ENCODE data around the gene TMEM109. TPM values are rescaled to one million over a fixed set of nuclear protein-coding genes. Genes with fewer than 3 reads are reported as not detected.

TMEM109 gene
- total RNA-seq, 1 donor from 2014 or later: 48.7 TPM

GRCh38 chr11:60926500-60926899 is 12.5 kb downstream of the TMEM109 start:
- Mint-ChIP-seq H3K4me3 (ENCODE audit: low read depth) (no peak overlapping the region), H3K9me3 (ENCODE audit: low read depth) (no peaks in the 10 kb centered on the region), H3K27ac (no peak overlapping the region), H3K4me1 (ENCODE audit: low read depth) (peaks cover 13% of the 10 kb centered on the region), H3K27me3 (no peaks in the 10 kb centered on the region), H3K36me3 (ENCODE audit: insufficient read depth) (peaks cover 15% of the 10 kb centered on the region)
- DNase-seq (ENCODE audit: low spot score, unreplicated experiment): no peak
- TF ChIP-seq, protein P1, sequence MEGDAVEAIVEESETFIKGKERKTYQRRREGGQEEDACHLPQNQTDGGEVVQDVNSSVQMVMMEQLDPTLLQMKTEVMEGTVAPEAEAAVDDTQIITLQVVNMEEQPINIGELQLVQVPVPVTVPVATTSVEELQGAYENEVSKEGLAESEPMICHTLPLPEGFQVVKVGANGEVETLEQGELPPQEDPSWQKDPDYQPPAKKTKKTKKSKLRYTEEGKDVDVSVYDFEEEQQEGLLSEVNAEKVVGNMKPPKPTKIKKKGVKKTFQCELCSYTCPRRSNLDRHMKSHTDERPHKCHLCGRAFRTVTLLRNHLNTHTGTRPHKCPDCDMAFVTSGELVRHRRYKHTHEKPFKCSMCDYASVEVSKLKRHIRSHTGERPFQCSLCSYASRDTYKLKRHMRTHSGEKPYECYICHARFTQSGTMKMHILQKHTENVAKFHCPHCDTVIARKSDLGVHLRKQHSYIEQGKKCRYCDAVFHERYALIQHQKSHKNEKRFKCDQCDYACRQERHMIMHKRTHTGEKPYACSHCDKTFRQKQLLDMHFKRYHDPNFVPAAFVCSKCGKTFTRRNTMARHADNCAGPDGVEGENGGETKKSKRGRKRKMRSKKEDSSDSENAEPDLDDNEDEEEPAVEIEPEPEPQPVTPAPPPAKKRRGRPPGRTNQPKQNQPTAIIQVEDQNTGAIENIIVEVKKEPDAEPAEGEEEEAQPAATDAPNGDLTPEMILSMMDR (IDR thresholded peaks at IDR 0.05; ENCODE audit: unreplicated experiment): no peak

DNA sequence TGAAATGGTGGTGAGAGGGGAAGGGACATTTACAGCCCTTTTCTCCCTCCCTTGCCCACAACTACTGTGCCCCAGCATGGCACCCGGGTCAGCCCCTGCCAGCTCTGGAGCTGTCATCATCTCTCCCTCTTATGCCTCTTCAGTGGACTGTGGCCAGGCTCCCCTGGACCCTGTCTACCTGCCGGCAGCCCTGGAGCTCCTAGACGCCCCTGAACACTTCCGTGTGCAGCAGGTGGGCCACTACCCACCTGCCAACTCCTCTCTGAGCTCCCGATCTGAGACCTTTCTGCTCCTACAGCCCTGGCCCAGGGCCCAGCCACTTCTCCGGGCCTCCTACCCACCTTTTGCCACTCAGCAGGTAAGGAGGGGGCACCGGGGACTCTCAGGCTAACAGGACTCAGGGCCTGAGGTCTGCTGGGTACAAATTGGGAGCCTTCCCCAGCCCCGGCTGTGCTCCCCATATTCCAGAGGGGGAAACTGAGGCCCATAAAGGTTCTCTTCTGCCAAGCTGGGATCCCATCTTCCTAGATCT is 13.2 kb downstream of the TMEM109 start:
- Mint-ChIP-seq H3K4me1 (ENCODE audit: low read depth) (peaks cover 13% of the 10 kb centered on the region), H3K9me3 (ENCODE audit: low read depth) (no peaks in the 10 kb centered on the region), H3K4me3 (ENCODE audit: low read depth) (no peak overlapping the region), H3K27me3 (no peaks in the 10 kb centered on the region), H3K36me3 (ENCODE audit: insufficient read depth) (peaks cover 15% of the 10 kb centered on the region), H3K27ac (no peak overlapping the region)
- no peak for DNase-seq (ENCODE audit: low spot score, unreplicated experiment)
- TF ChIP-seq, protein P1 (IDR thresholded peaks at IDR 0.05; ENCODE audit: unreplicated experiment): no peak

- no peak for DNase-seq (ENCODE audit: low spot score, unreplicated experiment)
- Mint-ChIP-seq H3K4me3 (ENCODE audit: low read depth) (no peak overlapping the region), H3K4me1 (ENCODE audit: low read depth) (peaks cover 13% of the 10 kb centered on the region)
Observed at GRCh38 chr11:60927600-60927999, 13.6 kb downstream of the TMEM109 start.

GRCh38 chr11:60928563-60929001 is 14.6 kb downstream of the TMEM109 start:
- DNase-seq (ENCODE audit: low spot score, unreplicated experiment): no peak
- TF ChIP-seq, protein P1 (IDR thresholded peaks at IDR 0.05; ENCODE audit: unreplicated experiment): no peak
- H3K9me3 Mint-ChIP-seq (ENCODE audit: low read depth): no peaks in the 10 kb centered on the region
- H3K36me3 Mint-ChIP-seq (ENCODE audit: insufficient read depth): peaks cover 10% of the 10 kb centered on the region
- H3K4me3 Mint-ChIP-seq (ENCODE audit: low read depth): no peak overlapping the region
- no peak overlapping the region for H3K27ac Mint-ChIP-seq
- no peaks in the 10 kb centered on the region for H3K27me3 Mint-ChIP-seq
- peaks cover 13% of the 10 kb centered on the region for H3K4me1 Mint-ChIP-seq (ENCODE audit: low read depth)

More at GRCh38 chr11:60927600-60927999, 13.6 kb downstream of the TMEM109 start:
- Mint-ChIP-seq H3K27me3 (no peaks in the 10 kb centered on the region), H3K36me3 (ENCODE audit: insufficient read depth) (peaks cover 11% of the 10 kb centered on the region), H3K9me3 (ENCODE audit: low read depth) (no peaks in the 10 kb centered on the region), H3K27ac (no peak overlapping the region)
- TF ChIP-seq, protein P1 (IDR thresholded peaks at IDR 0.05; ENCODE audit: unreplicated experiment): no peak

DNA sequence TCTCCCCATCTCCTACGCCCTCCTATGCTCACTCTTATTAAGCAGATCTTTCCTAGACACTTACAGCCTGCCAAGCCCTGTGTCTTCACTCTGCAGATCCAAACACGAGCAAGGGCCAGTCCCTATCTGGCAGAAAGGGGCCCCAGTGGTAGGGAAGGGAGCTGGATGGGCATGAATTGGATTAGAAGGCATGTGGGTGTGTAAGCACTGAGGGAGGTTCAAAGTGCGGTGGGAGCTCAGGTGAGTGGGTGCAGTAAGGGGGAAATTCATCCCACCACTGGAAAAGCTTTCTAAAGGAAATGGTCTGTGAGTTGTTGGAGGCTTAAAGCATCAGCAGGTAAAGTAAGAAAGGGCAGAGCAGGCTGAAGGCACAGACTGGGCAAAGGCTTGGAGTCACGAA is 15.8 kb downstream of the TMEM109 start:
- H3K36me3 Mint-ChIP-seq (ENCODE audit: insufficient read depth): peaks cover 14% of the 10 kb centered on the region
- H3K4me3 Mint-ChIP-seq (ENCODE audit: low read depth): no peak overlapping the region
- no peak overlapping the region for H3K27ac Mint-ChIP-seq
- TF ChIP-seq, protein P1 (IDR thresholded peaks at IDR 0.05; ENCODE audit: unreplicated experiment): no peak
- H3K27me3 Mint-ChIP-seq: no peaks in the 10 kb centered on the region
- DNase-seq (ENCODE audit: low spot score, unreplicated experiment): no peak
- H3K9me3 Mint-ChIP-seq (ENCODE audit: low read depth): no peaks in the 10 kb centered on the region
- H3K4me1 Mint-ChIP-seq (ENCODE audit: low read depth): peaks cover 10% of the 10 kb centered on the region

Measured in progenitor cell of endocrine pancreas (in vitro differentiated cells).